Measurements from ENCODE around the gene ALDH5A1.

The ALDH5A1 gene

GRCh38 chr6:24551139-24551538 is 56.4 kb downstream of the ALDH5A1 start:
- H3K36me3 ChIP-seq (ENCODE audit: insufficient read depth, low read length): no peaks in the 10 kb centered on the region
- no peaks in the 10 kb centered on the region for H3K4me1 ChIP-seq (ENCODE audit: control insufficient read depth, insufficient read depth, low read length)
- H3K4me3 ChIP-seq (ENCODE audit: low read length): no peak overlapping the region
- no peaks in the 10 kb centered on the region for H3K9me3 ChIP-seq (replicated peaks; ENCODE audit: low read length)
- no peak overlapping the region for H3K4me2 ChIP-seq (ENCODE audit: low read length)
- no peak overlapping the region for H3K9ac ChIP-seq (ENCODE audit: low read depth, low read length)
- peaks cover 7% of the 10 kb centered on the region for H3K27me3 ChIP-seq (ENCODE audit: control insufficient read depth, insufficient read depth, low read length)

GRCh38 chr6:24554474-24554873 is 59.7 kb downstream of the ALDH5A1 start:
- no peak overlapping the region for H3K4me3 ChIP-seq (ENCODE audit: low read length)
- H3K9me3 ChIP-seq (replicated peaks; ENCODE audit: low read length): no peaks in the 10 kb centered on the region
- no peaks in the 10 kb centered on the region for H3K4me1 ChIP-seq (ENCODE audit: control insufficient read depth, insufficient read depth, low read length)
- no peak overlapping the region for H3K4me2 ChIP-seq (ENCODE audit: low read length)
- H3K27me3 ChIP-seq (ENCODE audit: control insufficient read depth, insufficient read depth, low read length): no peaks in the 10 kb centered on the region
- H3K36me3 ChIP-seq (ENCODE audit: insufficient read depth, low read length): no peaks in the 10 kb centered on the region
- no peak overlapping the region for H3K9ac ChIP-seq (ENCODE audit: low read depth, low read length)

- no peaks in the 10 kb centered on the region for H3K4me1 ChIP-seq (ENCODE audit: control insufficient read depth, insufficient read depth, low read length)
- H3K27me3 ChIP-seq (ENCODE audit: control insufficient read depth, insufficient read depth, low read length): no peaks in the 10 kb centered on the region
- H3K9me3 ChIP-seq (replicated peaks; ENCODE audit: low read length): no peaks in the 10 kb centered on the region
- H3K9ac ChIP-seq (ENCODE audit: low read depth, low read length): no peak overlapping the region
- no peak overlapping the region for H3K4me3 ChIP-seq (ENCODE audit: low read length)
- H3K4me2 ChIP-seq (ENCODE audit: low read length): no peak overlapping the region
- no peaks in the 10 kb centered on the region for H3K36me3 ChIP-seq (ENCODE audit: insufficient read depth, low read length)
Measured at GRCh38 chr6:24558516-24558915, 63.7 kb downstream of the ALDH5A1 start.

GRCh38 chr6:24564081-24564480 is 69.3 kb downstream of the ALDH5A1 start:
- no peak overlapping the region for H3K9ac ChIP-seq (ENCODE audit: low read depth, low read length)
- H3K4me2 ChIP-seq (ENCODE audit: low read length): no peak overlapping the region
- peaks cover 4% of the 10 kb centered on the region for H3K27me3 ChIP-seq (ENCODE audit: control insufficient read depth, insufficient read depth, low read length)
- no peaks in the 10 kb centered on the region for H3K4me1 ChIP-seq (ENCODE audit: control insufficient read depth, insufficient read depth, low read length)
- H3K9me3 ChIP-seq (replicated peaks; ENCODE audit: low read length): no peaks in the 10 kb centered on the region
- H3K4me3 ChIP-seq (ENCODE audit: low read length): no peak overlapping the region
- no peaks in the 10 kb centered on the region for H3K36me3 ChIP-seq (ENCODE audit: insufficient read depth, low read length)

- Histone ChIP-seq H3K4me1 (ENCODE audit: control insufficient read depth, insufficient read depth, low read length) (no peaks in the 10 kb centered on the region), H3K9me3 (replicated peaks; ENCODE audit: low read length) (no peaks in the 10 kb centered on the region), H3K27me3 (ENCODE audit: control insufficient read depth, insufficient read depth, low read length) (peaks cover 8% of the 10 kb centered on the region), H3K4me3 (ENCODE audit: low read length) (no peak overlapping the region), H3K36me3 (ENCODE audit: insufficient read depth, low read length) (no peaks in the 10 kb centered on the region), H3K9ac (ENCODE audit: low read depth, low read length) (no peak overlapping the region), H3K4me2 (ENCODE audit: low read length) (no peak overlapping the region)
Measured at GRCh38 chr6:24565196-24565595, 70.4 kb downstream of the ALDH5A1 start.

GRCh38 chr6:24566020-24566767 is 71.4 kb downstream of the ALDH5A1 start:
- no peaks in the 10 kb centered on the region for H3K9me3 ChIP-seq (replicated peaks; ENCODE audit: low read length)

GRCh38 chr6:24568683-24569082 is 73.9 kb downstream of the ALDH5A1 start:
- H3K4me3 ChIP-seq (ENCODE audit: low read length): no peak overlapping the region
- H3K9ac ChIP-seq (ENCODE audit: low read depth, low read length): no peak overlapping the region
- H3K36me3 ChIP-seq (ENCODE audit: insufficient read depth, low read length): no peaks in the 10 kb centered on the region
- no peak overlapping the region for H3K4me2 ChIP-seq (ENCODE audit: low read length)
- no peaks in the 10 kb centered on the region for H3K4me1 ChIP-seq (ENCODE audit: control insufficient read depth, insufficient read depth, low read length)
- no peaks in the 10 kb centered on the region for H3K9me3 ChIP-seq (replicated peaks; ENCODE audit: low read length)
- H3K27me3 ChIP-seq (ENCODE audit: control insufficient read depth, insufficient read depth, low read length): peaks cover 16% of the 10 kb centered on the region

More at GRCh38 chr6:24566020-24566767, 71.4 kb downstream of the ALDH5A1 start:
- no peak overlapping the region for H3K4me2 ChIP-seq (ENCODE audit: low read length)
- H3K4me1 ChIP-seq (ENCODE audit: control insufficient read depth, insufficient read depth, low read length): no peaks in the 10 kb centered on the region
- H3K9ac ChIP-seq (ENCODE audit: low read depth, low read length): no peak overlapping the region
- H3K4me3 ChIP-seq (ENCODE audit: low read length): no peak overlapping the region
- H3K36me3 ChIP-seq (ENCODE audit: insufficient read depth, low read length): no peaks in the 10 kb centered on the region
- peaks cover 8% of the 10 kb centered on the region for H3K27me3 ChIP-seq (ENCODE audit: control insufficient read depth, insufficient read depth, low read length)

GRCh38 chr6:24569811-24570210 is 75.0 kb downstream of the ALDH5A1 start:
- H3K4me2 ChIP-seq (ENCODE audit: low read length): no peak overlapping the region
- no peaks in the 10 kb centered on the region for H3K36me3 ChIP-seq (ENCODE audit: insufficient read depth, low read length)
- no peaks in the 10 kb centered on the region for H3K4me1 ChIP-seq (ENCODE audit: control insufficient read depth, insufficient read depth, low read length)
- no peaks in the 10 kb centered on the region for H3K9me3 ChIP-seq (replicated peaks; ENCODE audit: low read length)
- H3K4me3 ChIP-seq (ENCODE audit: low read length): no peak overlapping the region
- peaks cover 18% of the 10 kb centered on the region for H3K27me3 ChIP-seq (ENCODE audit: control insufficient read depth, insufficient read depth, low read length)
- no peak overlapping the region for H3K9ac ChIP-seq (ENCODE audit: low read depth, low read length)

GRCh38 chr6:24571361-24571760 is 76.6 kb downstream of the ALDH5A1 start:
- Histone ChIP-seq H3K27me3 (ENCODE audit: control insufficient read depth, insufficient read depth, low read length) (peaks cover 28% of the 10 kb centered on the region), H3K9me3 (replicated peaks; ENCODE audit: low read length) (no peaks in the 10 kb centered on the region), H3K4me3 (ENCODE audit: low read length) (no peak overlapping the region), H3K9ac (ENCODE audit: low read depth, low read length) (no peak overlapping the region), H3K36me3 (ENCODE audit: insufficient read depth, low read length) (no peaks in the 10 kb centered on the region), H3K4me2 (ENCODE audit: low read length) (no peak overlapping the region), H3K4me1 (ENCODE audit: control insufficient read depth, insufficient read depth, low read length) (no peaks in the 10 kb centered on the region)

- Histone ChIP-seq H3K9me3 (replicated peaks; ENCODE audit: low read length) (no peaks in the 10 kb centered on the region), H3K4me3 (ENCODE audit: low read length) (no peak overlapping the region), H3K9ac (ENCODE audit: low read depth, low read length) (no peak overlapping the region), H3K27me3 (ENCODE audit: control insufficient read depth, insufficient read depth, low read length) (peaks cover 33% of the 10 kb centered on the region), H3K4me2 (ENCODE audit: low read length) (no peak overlapping the region), H3K4me1 (ENCODE audit: control insufficient read depth, insufficient read depth, low read length) (no peaks in the 10 kb centered on the region), H3K36me3 (ENCODE audit: insufficient read depth, low read length) (no peaks in the 10 kb centered on the region)
Measured at GRCh38 chr6:24574809-24575208, 80.0 kb downstream of the ALDH5A1 start.

- Histone ChIP-seq H3K4me3 (ENCODE audit: low read length) (no peak overlapping the region), H3K9ac (ENCODE audit: low read depth, low read length) (no peak overlapping the region), H3K27me3 (ENCODE audit: control insufficient read depth, insufficient read depth, low read length) (peaks cover 31% of the 10 kb centered on the region), H3K9me3 (replicated peaks; ENCODE audit: low read length) (no peaks in the 10 kb centered on the region), H3K4me2 (ENCODE audit: low read length) (no peak overlapping the region), H3K4me1 (ENCODE audit: control insufficient read depth, insufficient read depth, low read length) (no peaks in the 10 kb centered on the region), H3K36me3 (ENCODE audit: insufficient read depth, low read length) (no peaks in the 10 kb centered on the region)
Measured at GRCh38 chr6:24576447-24576846, 81.7 kb downstream of the ALDH5A1 start.

GRCh38 chr6:24581084-24581669 is 86.4 kb downstream of the ALDH5A1 start:
- no peaks in the 10 kb centered on the region for H3K36me3 ChIP-seq (ENCODE audit: insufficient read depth, low read length)
- peaks cover 19% of the 10 kb centered on the region for H3K27me3 ChIP-seq (ENCODE audit: control insufficient read depth, insufficient read depth, low read length)
- H3K4me2 ChIP-seq (ENCODE audit: low read length): no peak overlapping the region
- H3K4me1 ChIP-seq (ENCODE audit: control insufficient read depth, insufficient read depth, low read length): peaks cover 8% of the 10 kb centered on the region
- no peak overlapping the region for H3K4me3 ChIP-seq (ENCODE audit: low read length)
- H3K9ac ChIP-seq (ENCODE audit: low read depth, low read length): no peak overlapping the region
- no peaks in the 10 kb centered on the region for H3K9me3 ChIP-seq (replicated peaks; ENCODE audit: low read length)
